SK-N-SH (cell line): ENCODE measurements around the gene GRIN2A. TPM values are rescaled to one million over a fixed set of nuclear protein-coding genes. Genes with fewer than 3 reads are reported as not detected.

ENCODE experiments used
- CTCF ChIA-PET: fragments of 300-600, 350-600 bp; formaldehyde crosslinking; extraction: SDS; loops from one replicate; lab custom pipeline; 2021; lab: Yijun Ruan, JAX
- POLR2A ChIA-PET: fragments of 350-600 bp; sonication (Branson Sonifier 250); formaldehyde crosslinking; extraction: SDS; loops from one replicate; lab custom pipeline; 2020; ENCODE audit warnings: antibody characterized with exemption, inconsistent platforms; lab: Yijun Ruan, JAX
- DNase-seq: peaks from one replicate; pipeline ENCODE4 v3.0.0; 2012
- H2AFZ ChIP-seq: fragments of 200-600 bp; sonication (generic); 2 replicates; pipeline ENCODE4 v1.8.1; 2016; ENCODE audit warnings: antibody characterized with exemption, mild to moderate bottlenecking, low read depth
- H3F3A ChIP-seq: fragments of 200-600 bp; sonication (generic); replicated peaks from 2 replicates; pipeline ENCODE3; 2016; ENCODE audit warnings: antibody characterized with exemption, mild to moderate bottlenecking; ENCODE audit not compliant: insufficient read depth
- H3K27ac ChIP-seq, 2 experiments: fragments of 200-500 bp in 1 of 2; fragments of 200-600 bp in 1 of 2; sonication (Bioruptor generic) in 1 of 2; sonication (generic), shearing (Covaris generic) in 1 of 2; 2 replicates each; pipeline versions ENCODE4 v1.5.1 to v1.6.1; 2014 to 2016; ENCODE audit warnings: low read depth in 2 of 2, inconsistent platforms in 1 of 2, low read length in 1 of 2, mild to moderate bottlenecking in 1 of 2, mixed read lengths in 1 of 2
- H3K27me3 ChIP-seq: fragments of 200-600 bp; sonication (generic), shearing (Covaris generic); 2 replicates; pipeline ENCODE4 v1.6.1; 2016; ENCODE audit warnings: mixed run types; ENCODE audit not compliant: insufficient read depth
- H3K36me3 ChIP-seq, 2 experiments: fragments of 200-500 bp in 1 of 2; fragments of 200-600 bp in 1 of 2; sonication (Bioruptor generic) in 1 of 2; sonication (generic) in 1 of 2; replicated peaks in 1 of 2; 2 replicates each; pipeline versions ENCODE3 to v1.5.1; 2014 to 2016; ENCODE audit warnings: low read length in 1 of 2, mild to moderate bottlenecking in 1 of 2; ENCODE audit not compliant: insufficient read depth in 2 of 2, control insufficient read depth in 1 of 2
- H3K4me1 ChIP-seq, 2 experiments: fragments of 200-500 bp in 1 of 2; fragments of 200-600 bp in 1 of 2; sonication (Bioruptor generic) in 1 of 2; sonication (generic), shearing (Covaris generic) in 1 of 2; 2 replicates each; pipeline versions ENCODE4 v1.5.1 to v1.6.1; 2014 to 2016; ENCODE audit warnings: low read depth in 1 of 2, low read length in 1 of 2, mixed run types in 1 of 2; ENCODE audit not compliant: insufficient read depth in 2 of 2, control insufficient read depth in 1 of 2
- H3K4me2 ChIP-seq: fragments of 200-600 bp; sonication (generic), shearing (Covaris generic); 2 replicates; pipeline ENCODE4 v1.6.1; 2017; ENCODE audit warnings: mixed run types
- H3K4me3 ChIP-seq, 2 experiments: fragments of 200-500 bp in 1 of 2; fragments of 200-600 bp in 1 of 2; sonication (Bioruptor generic) in 1 of 2; sonication (generic), shearing (Covaris generic) in 1 of 2; 2 replicates each; pipeline versions ENCODE4 v1.5.1 to v1.8.1; 2014 to 2016; ENCODE audit warnings: low read depth in 2 of 2, inconsistent platforms in 1 of 2, low read length in 1 of 2, mild to moderate bottlenecking in 1 of 2, mixed read lengths in 1 of 2, moderate library complexity in 1 of 2
- H3K79me2 ChIP-seq: fragments of 200-600 bp; sonication (generic); 2 replicates; pipeline ENCODE4 v1.8.1; 2017; ENCODE audit warnings: mild to moderate bottlenecking; ENCODE audit not compliant: insufficient read depth
- H3K9ac ChIP-seq: fragments of 200-600 bp; sonication (generic); 2 replicates; pipeline ENCODE4 v1.6.1; 2017; ENCODE audit warnings: mixed run types
- H3K9me2 ChIP-seq: fragments of 200-600 bp; sonication (generic); 2 replicates; pipeline ENCODE4 v1.6.1; 2017; ENCODE audit warnings: mixed run types
- H3K9me3 ChIP-seq: fragments of 200-600 bp; sonication (generic); 2 replicates; pipeline ENCODE4 v1.6.1; 2017; ENCODE audit warnings: mixed run types, mild to moderate bottlenecking, moderate library complexity
- H4K20me1 ChIP-seq: fragments of 200-600 bp; sonication (generic); 2 replicates; pipeline ENCODE4 v1.6.1; 2017; ENCODE audit warnings: mild to moderate bottlenecking, mixed run types; ENCODE audit not compliant: insufficient read depth
- CTCF ChIP-seq: fragments of 200-600 bp; sonication (generic); IDR thresholded peaks from 2 replicates; pipeline ENCODE4 v1.6.1; 2017; ENCODE audit warnings: antibody characterized with exemption, mild to moderate bottlenecking, moderate library complexity
- EZH2phosphoT487 ChIP-seq: fragments of 200-600 bp; sonication (generic); IDR thresholded peaks from 2 replicates; pipeline ENCODE4 v1.6.1; 2017; ENCODE audit warnings: low read depth, mixed run types, mild to moderate bottlenecking, antibody characterized with exemption, moderate library complexity, borderline replicate concordance
- FOXJ3 ChIP-seq: sonication (generic); formaldehyde crosslinking; IDR thresholded peaks from 2 replicates; pipeline ENCODE4 v1.5.1; 2020; ENCODE audit warnings: mild to moderate bottlenecking, missing genetic modification reagents
- GABPA ChIP-seq: IDR thresholded peaks from 2 replicates; pipeline ENCODE4 v1.4.0; 2012; ENCODE audit warnings: low read depth, mild to moderate bottlenecking
- GATA2 ChIP-seq: sonication (generic); formaldehyde crosslinking; IDR thresholded peaks from 2 replicates; pipeline ENCODE4 v1.5.0; 2020; ENCODE audit warnings: mild to moderate bottlenecking, missing genetic modification reagents
- IRF3 ChIP-seq: fragments of 150-350 bp; IDR thresholded peaks from 2 replicates; pipeline ENCODE4 v1.6.1; 2016; ENCODE audit warnings: mild to moderate bottlenecking, low read depth, low read length
- MXI1 ChIP-seq: IDR thresholded peaks from 2 replicates; pipeline ENCODE4 v1.6.1; 2012; ENCODE audit warnings: mild to moderate bottlenecking, low read depth, low read length, improper control_type of control experiment
- NFIC ChIP-seq: IDR thresholded peaks from 2 replicates; pipeline ENCODE4 v1.4.0; 2012; ENCODE audit warnings: borderline replicate concordance
- NRF1 ChIP-seq: IDR thresholded peaks from 2 replicates; pipeline ENCODE4 v1.6.1; 2012; ENCODE audit warnings: low read depth, mild to moderate bottlenecking, low read length
- POLR2AphosphoS5 ChIP-seq: IDR thresholded peaks from 2 replicates; pipeline ENCODE4 v1.6.1; 2012; ENCODE audit warnings: low read depth, low read length
- RFX5 ChIP-seq: IDR thresholded peaks from 2 replicates; pipeline ENCODE4 v1.6.1; 2012; ENCODE audit warnings: mild to moderate bottlenecking, improper control_type of control experiment, low read length
- RXRA ChIP-seq: IDR thresholded peaks from 2 replicates; pipeline ENCODE4 v1.4.0; 2012; ENCODE audit warnings: low read depth, mild to moderate bottlenecking, borderline replicate concordance
- SIN3A ChIP-seq: IDR thresholded peaks from 2 replicates; pipeline ENCODE4 v1.6.1; 2012; ENCODE audit warnings: low read depth, mild to moderate bottlenecking, low read length, moderate library complexity, borderline replicate concordance
- SMC3 ChIP-seq: IDR thresholded peaks from 2 replicates; pipeline ENCODE4 v1.6.1; 2012; ENCODE audit warnings: low read depth, low read length, improper control_type of control experiment
- TAF1 ChIP-seq: IDR thresholded peaks from 2 replicates; pipeline ENCODE4 v1.6.1; 2012; ENCODE audit warnings: low read depth, mild to moderate bottlenecking, low read length, moderate library complexity, borderline replicate concordance
- TCF12 ChIP-seq: IDR thresholded peaks from 2 replicates; pipeline ENCODE4 v1.4.0; 2012
- TEAD4 ChIP-seq: IDR thresholded peaks from 2 replicates; pipeline ENCODE4 v1.4.0; 2012; ENCODE audit warnings: mild to moderate bottlenecking, borderline replicate concordance; ENCODE audit not compliant: insufficient read depth
- WGBS: methylation state at CpG from one replicate; pipeline ENCODE4 v1.1.6; 2017; ENCODE audit warnings: low lambda C conversion rate; 5-methylcytosine and 5-hydroxymethylcytosine counted together
- polyA plus RNA-seq, 3 experiments: library from polyadenylated mRNA; depleted of rRNA; stranded (reverse); fragments of >200 nt; gene quantifications; 2 replicates each; pipeline ENCODE4 v1.2.3, GENCODE V29; 2012
- TF ChIP-seq, protein P1 (sequence below): IDR thresholded peaks from 2 replicates; pipeline ENCODE4 v1.4.0; 2012; ENCODE audit warnings: low read depth
- TF ChIP-seq, protein P2 (sequence below): IDR thresholded peaks from 2 replicates; pipeline ENCODE4; 2012
- TF ChIP-seq, protein P3 (sequence below): IDR thresholded peaks from 2 replicates; pipeline ENCODE4 v1.4.0; 2012; ENCODE audit warnings: low read depth, borderline replicate concordance

The GRIN2A gene
- polyA plus RNA-seq, 1 of the 3 experiments (the other 2 are of a cell fraction) = not detected

DNA sequence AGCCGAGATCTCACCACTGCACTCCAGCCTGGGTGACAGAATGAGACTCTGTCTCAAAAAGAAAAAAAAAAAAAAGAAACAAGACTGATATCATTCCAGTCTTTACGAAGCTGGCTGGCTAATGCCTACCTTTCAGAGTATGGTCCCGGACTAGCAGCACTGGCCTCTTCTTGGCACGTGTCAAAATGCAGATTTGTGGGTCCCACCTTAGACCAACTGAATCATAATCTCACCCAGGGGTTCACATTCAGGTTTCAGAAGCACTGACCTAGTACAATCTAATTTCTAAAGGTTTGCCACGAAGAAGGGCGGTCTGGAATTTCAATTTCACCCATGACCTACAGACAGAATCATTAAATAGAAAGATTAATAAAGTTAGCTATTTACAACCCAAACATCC, 43.4 kb upstream of the GRIN2A start:
- H3K27ac ChIP-seq = no peak overlapping the region
- no peaks in the 10 kb centered on the region for H3K36me3 ChIP-seq
- H3K9ac ChIP-seq = no peak overlapping the region
- H3K4me3 ChIP-seq = no peak overlapping the region
- TF ChIP-seq TCF12 = no peak
- no peak for TF ChIP-seq TEAD4
- no peak for TF ChIP-seq RXRA
- no peak for TF ChIP-seq EZH2phosphoT487
- no peak for TF ChIP-seq SMC3
- no peak for TF ChIP-seq NFIC
- no peak for TF ChIP-seq CTCF
- TF ChIP-seq, all 33 proteins: peak for 0
- H3K9me2 ChIP-seq = no peaks in the 10 kb centered on the region
- no peaks in the 10 kb centered on the region for H4K20me1 ChIP-seq
- H3F3A ChIP-seq = no peaks in the 10 kb centered on the region
- no peaks in the 10 kb centered on the region for H3K27me3 ChIP-seq
- DNase-seq = no peak
- no peak overlapping the region for H2AFZ ChIP-seq
- WGBS = 31% methylated on average over 6 of the region's 6 CpGs
- peaks cover 0 to 4% of the 10 kb centered on the region in 2 experiments; a peak in 1 of 4 replicates for H3K4me1 ChIP-seq
- ChIA-PET POLR2A (no interaction called here), CTCF (no interaction called here)
- no peaks in the 10 kb centered on the region for H3K79me2 ChIP-seq
- H3K9me3 ChIP-seq = no peaks in the 10 kb centered on the region
- no peak overlapping the region for H3K4me2 ChIP-seq

GRCh38 chr16:10224850-10225249, 42.6 kb upstream of the GRIN2A start:
- Histone ChIP-seq H3K79me2 (no peaks in the 10 kb centered on the region), H3K9me2 (no peaks in the 10 kb centered on the region), H3K4me3 (no peak overlapping the region), H3K27me3 (no peaks in the 10 kb centered on the region), H3K9ac (no peak overlapping the region), H3K4me2 (no peak overlapping the region), H3K4me1 (peaks cover 0 to 4% of the 10 kb centered on the region in 2 experiments; a peak in 1 of 4 replicates), H3K9me3 (no peaks in the 10 kb centered on the region), H3K27ac (no peak overlapping the region), H4K20me1 (no peaks in the 10 kb centered on the region), H2AFZ (no peak overlapping the region), H3K36me3 (no peaks in the 10 kb centered on the region), H3F3A (no peaks in the 10 kb centered on the region)
- ChIA-PET CTCF (interaction anchor here (1.2 kb wide), 1 partner anchor 513 kb away, joined by 3 read pairs; no protein-coding TSS in a partner anchor), POLR2A (no interaction called here)
- WGBS = 55% methylated on average over 4 of the region's 4 CpGs
- no peak for DNase-seq
- TF ChIP-seq TAF1 (no peak), TEAD4 (no peak), SMC3 (no peak), GATA2 (CRISPR knock-in tag) (no peak), SIN3A (no peak), NRF1 (no peak), CTCF (no peak), MXI1 (no peak), POLR2AphosphoS5 (no peak), GABPA (no peak), FOXJ3 (CRISPR knock-in tag) (no peak), IRF3 (no peak), RFX5 (no peak)
- TF ChIP-seq, protein P1, sequence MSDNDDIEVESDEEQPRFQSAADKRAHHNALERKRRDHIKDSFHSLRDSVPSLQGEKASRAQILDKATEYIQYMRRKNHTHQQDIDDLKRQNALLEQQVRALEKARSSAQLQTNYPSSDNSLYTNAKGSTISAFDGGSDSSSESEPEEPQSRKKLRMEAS = no peak
- TF ChIP-seq, protein P2, sequence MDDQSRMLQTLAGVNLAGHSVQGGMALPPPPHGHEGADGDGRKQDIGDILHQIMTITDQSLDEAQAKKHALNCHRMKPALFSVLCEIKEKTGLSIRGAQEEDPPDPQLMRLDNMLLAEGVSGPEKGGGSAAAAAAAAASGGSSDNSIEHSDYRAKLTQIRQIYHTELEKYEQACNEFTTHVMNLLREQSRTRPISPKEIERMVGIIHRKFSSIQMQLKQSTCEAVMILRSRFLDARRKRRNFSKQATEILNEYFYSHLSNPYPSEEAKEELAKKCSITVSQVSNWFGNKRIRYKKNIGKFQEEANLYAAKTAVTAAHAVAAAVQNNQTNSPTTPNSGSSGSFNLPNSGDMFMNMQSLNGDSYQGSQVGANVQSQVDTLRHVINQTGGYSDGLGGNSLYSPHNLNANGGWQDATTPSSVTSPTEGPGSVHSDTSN = no peak
- TF ChIP-seq, protein P3, sequence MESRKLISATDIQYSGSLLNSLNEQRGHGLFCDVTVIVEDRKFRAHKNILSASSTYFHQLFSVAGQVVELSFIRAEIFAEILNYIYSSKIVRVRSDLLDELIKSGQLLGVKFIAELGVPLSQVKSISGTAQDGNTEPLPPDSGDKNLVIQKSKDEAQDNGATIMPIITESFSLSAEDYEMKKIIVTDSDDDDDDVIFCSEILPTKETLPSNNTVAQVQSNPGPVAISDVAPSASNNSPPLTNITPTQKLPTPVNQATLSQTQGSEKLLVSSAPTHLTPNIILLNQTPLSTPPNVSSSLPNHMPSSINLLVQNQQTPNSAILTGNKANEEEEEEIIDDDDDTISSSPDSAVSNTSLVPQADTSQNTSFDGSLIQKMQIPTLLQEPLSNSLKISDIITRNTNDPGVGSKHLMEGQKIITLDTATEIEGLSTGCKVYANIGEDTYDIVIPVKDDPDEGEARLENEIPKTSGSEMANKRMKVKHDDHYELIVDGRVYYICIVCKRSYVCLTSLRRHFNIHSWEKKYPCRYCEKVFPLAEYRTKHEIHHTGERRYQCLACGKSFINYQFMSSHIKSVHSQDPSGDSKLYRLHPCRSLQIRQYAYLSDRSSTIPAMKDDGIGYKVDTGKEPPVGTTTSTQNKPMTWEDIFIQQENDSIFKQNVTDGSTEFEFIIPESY = no peak
